HUDEP-2 (cell line): ENCODE data around the gene SLC7A14.

Experiments
- DNase-seq, 76 experiments: peaks; one replicate each; lab custom pipeline; 2025; ENCODE audit not compliant: unreplicated experiment in 76 of 76; lab: John Stamatoyannopoulos, UW

Gene SLC7A14

GRCh38 chr3:170437176-170437575 is 148.7 kb downstream of the SLC7A14 start:
- no peak for DNase-seq

DNA sequence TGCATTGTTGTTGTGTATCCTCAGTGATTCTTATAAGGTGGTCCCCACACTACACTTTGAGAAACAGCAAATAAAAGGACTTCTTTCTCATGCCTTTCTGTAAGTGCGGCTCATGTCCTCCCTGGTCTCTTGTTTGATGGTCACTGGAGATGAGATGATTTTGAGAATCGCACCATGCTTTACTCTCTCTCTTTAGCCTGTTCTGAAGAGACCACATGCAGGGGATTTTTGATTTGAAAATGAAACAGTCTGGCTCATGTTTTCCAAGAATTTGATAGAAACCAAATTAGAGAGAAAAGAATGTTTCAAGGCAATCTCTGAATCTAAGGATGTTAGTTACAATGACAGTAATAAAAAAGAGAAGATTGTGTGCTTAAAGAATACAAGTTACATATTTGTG is 149.2 kb downstream of the SLC7A14 start:
- DNase-seq = no peak

- no peak for DNase-seq
Measured at GRCh38 chr3:170432416-170432815, 153.5 kb downstream of the SLC7A14 start.

- DNase-seq = no peak
Measured at GRCh38 chr3:170431054-170431453, 154.8 kb downstream of the SLC7A14 start.

- DNase-seq = no peak
Measured at GRCh38 chr3:170429050-170429449, 156.8 kb downstream of the SLC7A14 start.

GRCh38 chr3:170428095-170428494 is 157.8 kb downstream of the SLC7A14 start:
- DNase-seq = no peak

DNA sequence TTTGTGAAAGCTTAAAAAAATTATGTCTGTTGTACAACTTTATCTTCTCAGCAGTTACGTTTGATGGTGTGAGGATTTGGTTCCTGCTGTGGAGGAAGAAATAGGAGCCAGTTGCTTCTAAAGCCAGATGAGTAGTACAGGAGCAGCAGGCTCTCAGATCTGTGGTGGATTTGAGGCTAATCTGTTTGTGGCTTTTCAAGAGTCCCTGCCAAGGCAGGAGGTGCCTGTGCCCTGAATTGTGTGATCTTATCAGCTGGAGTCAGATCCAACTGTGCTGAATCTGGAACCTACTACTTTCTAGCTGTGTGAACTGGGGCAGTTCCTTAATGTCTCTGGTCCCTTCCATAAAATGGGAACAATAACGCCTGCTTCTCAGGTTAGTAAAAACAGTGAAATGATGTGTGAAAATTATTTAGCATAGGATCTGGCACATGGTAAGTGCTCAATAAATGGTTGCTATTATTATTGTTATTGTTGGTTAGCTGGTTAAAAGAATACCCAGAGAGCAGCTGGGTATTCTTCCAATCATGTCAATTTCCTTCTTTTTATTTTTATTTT is 159.6 kb downstream of the SLC7A14 start:
- DNase-seq = peak in 20 of 76 experiments; percentile 1 to 37 (median 14)

- DNase-seq = no peak
Measured at GRCh38 chr3:170425491-170426239, 160.2 kb downstream of the SLC7A14 start.

DNA sequence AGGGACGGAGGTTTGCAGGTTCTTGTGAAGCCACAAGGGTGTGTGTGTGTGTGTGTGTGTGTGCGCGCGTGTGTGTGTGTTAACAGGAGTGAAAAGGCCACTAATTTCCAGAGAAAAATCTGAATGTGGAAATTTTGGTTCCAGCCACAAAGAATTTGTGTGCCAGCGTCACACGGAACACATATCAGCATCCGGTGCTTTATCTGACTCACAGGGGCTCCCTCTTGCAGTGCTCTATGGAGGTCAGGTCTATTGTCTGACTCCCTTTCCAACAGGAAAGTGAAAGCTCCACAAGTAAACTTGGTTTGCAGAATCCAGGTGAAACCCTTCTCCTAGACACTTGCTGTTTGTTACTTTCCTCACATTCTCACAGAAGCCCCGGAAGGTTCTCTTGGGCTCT is 161.0 kb downstream of the SLC7A14 start:
- no peak for DNase-seq

GRCh38 chr3:170423001-170423615 is 162.8 kb downstream of the SLC7A14 start:
- no peak for DNase-seq

DNA sequence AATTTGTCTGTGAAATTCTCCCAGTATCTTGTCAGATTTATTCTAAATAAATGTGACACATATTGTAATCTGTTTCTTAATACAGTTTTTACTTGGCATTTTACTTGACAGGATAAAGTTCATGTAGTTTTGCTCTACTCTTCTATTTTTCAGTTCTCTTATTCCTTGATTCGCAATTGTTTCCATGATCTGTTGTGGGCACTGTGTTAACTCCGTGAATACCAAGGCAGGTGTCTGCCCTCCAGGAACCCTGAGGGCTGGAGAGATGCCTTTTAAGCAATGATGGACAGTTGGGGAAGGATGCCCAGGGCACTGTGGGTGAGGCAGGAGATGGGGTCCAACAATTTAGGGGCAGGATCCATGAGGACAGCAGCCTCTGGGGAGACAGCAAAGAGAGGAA is 164.1 kb downstream of the SLC7A14 start:
- no peak for DNase-seq

DNA sequence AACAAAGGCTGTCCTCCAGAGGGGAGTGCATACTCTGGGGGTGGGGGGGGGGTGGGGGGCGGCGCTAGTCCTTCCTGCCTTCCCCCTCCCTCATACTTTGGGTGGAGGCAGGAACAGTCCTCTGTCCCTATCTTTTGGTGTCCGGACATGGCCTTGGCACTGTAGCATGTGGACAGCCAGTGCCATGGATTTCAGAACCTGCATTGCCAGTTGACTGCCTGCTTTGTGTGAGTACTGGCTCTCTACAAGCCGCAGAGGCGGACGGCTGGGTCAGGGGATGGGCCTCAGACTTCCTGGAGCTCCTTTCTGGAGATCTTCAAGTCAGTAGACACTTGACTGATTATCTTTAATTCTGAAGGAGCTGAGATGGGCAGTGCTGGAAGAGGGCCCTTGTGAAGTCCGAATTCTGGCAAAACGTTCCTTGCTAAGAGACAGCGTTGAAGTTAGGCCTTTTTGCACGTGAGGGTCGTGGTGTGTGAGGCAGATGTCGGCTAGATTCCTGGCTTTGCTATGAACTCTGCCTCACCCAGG is 164.7 kb downstream of the SLC7A14 start:
- no peak for DNase-seq

DNA sequence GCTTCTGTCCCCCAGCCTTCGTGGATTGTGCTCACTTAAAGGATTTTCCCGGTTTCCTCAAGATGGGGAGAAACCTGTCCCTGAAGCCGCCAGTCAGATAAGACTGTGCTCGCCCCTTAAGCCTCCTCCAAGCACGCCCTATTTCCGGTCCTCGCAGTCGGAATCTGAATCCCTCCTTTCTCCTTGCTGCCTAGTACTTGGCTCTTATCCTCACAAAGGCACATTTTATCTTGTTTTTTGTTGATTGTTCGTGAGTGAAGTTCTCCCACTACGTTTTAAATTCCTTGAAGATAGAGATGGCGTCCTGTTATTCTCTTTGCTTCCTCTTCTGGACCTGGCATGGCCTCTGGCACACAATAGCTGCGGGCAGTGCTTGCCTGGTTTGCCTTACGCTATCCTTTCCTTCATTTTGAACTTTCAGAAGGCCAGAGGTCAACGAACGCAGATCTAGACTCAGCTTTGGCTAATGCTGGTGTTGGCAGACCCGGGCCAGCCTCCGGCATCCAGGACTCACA is 165.5 kb downstream of the SLC7A14 start:
- DNase-seq = no peak

GRCh38 chr3:170419557-170420087 is 166.3 kb downstream of the SLC7A14 start:
- DNase-seq = no peak

DNA sequence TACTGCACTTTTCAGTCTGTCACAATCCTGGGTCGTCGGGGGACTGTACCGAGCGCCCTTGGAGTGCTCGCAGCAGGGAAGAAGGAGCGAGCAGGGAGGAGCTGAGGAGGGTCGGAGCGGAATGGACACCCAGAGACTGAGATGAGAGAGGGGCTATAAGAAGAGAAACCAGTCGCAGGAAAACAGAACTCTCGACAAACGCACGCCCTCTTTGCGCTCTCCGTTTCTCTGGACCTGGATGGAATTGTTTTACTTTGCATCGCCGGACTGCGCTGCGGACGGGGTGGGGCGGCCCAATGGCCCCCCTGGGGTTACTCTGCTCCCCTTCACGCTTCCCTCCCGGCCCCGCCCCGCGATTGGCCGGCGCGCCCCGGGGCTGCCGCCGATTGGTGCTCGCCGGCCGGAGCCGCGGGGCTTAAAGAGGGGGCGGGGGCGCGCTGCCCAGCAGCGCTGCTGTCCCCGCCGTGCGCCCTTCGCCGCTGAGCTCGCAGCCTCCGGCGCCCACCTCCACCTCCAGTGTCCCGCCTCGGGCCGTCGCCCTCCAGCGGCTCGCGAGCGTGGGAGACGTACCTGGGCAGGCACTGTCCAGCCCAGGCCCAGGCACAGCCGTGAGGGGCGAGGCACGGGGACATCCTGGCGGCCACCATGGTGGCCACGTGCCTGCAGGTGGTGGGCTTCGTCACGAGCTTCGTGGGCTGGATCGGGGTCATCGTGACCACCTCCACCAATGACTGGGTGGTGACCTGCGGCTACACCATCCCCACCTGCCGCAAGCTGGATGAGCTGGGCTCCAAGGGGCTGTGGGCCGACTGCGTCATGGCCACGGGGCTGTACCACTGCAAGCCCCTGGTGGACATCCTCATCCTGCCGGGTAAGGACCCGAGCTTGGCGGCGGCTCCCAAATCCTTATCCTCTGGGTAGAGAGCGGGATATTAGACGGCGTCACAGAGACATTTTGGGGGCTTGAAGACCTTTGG is 167.2 kb downstream of the SLC7A14 start, which contains the start of gene CLDN11:
Gene CLDN11 (plus strand): TSS at position 447 of the 977 bp plus-strand sequence. CDS start 199 bp downstream, at position 646.
- no peak for DNase-seq

DNA sequence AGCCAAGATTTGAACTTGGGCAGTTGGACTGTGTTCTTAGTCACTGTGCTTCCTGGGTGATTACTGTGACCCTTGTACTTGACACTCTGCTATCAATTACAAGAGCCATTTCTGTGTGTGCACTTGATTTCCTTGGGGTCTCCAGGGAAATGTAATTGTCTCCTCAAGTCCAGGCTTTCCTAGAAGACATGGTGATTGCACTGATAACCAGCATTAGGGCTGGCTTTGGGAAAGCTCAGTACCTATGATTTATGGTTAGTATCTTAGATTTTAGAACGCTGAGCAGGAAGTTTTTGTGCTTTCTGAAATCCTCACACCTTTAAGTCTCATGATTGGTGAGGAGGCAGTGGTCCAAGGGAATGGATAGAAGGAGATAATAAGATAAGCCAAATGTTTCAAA is 168.8 kb downstream of the SLC7A14 start:
- DNase-seq = no peak

- DNase-seq = peak in 45 of 76 experiments; percentile 3 to 63 (median 26)
Measured at GRCh38 chr3:170414202-170414663, 171.6 kb downstream of the SLC7A14 start.

DNA sequence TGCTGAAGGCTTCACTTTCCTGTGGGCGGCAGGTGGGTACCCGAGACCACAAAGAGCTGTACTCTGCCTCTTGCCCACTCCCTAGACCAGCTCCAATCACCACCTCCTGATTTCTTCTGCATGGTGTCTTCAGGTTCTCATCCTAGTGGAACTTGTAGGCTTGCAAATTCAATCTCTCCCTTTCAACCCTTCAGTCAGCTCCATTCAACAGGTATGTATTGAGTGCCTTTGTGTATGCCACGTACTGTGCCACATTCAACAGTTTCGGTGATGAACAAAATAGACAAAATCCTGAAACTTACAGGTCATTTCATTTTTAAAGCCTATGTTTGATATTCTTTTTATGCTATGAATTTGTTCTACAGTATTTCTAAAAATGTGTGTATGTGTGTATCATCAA is 172.6 kb downstream of the SLC7A14 start:
- no peak for DNase-seq

- peak in 6 of 76 experiments; percentile 1 to 15 (median 7) for DNase-seq
Measured at GRCh38 chr3:170410428-170411029, 175.3 kb downstream of the SLC7A14 start.
